HG03378 (cell line): Measurements from ENCODE around the gene ADAMTS2.

ENCODE experiments used
- ATAC-seq: cut with Tn5 transposase; IDR thresholded peaks from one replicate; pipeline ENCODE4 v1.9.1; 2021; ENCODE audit warnings: mild to moderate bottlenecking, moderate library complexity; ENCODE audit not compliant: unreplicated experiment

Gene ADAMTS2

DNA sequence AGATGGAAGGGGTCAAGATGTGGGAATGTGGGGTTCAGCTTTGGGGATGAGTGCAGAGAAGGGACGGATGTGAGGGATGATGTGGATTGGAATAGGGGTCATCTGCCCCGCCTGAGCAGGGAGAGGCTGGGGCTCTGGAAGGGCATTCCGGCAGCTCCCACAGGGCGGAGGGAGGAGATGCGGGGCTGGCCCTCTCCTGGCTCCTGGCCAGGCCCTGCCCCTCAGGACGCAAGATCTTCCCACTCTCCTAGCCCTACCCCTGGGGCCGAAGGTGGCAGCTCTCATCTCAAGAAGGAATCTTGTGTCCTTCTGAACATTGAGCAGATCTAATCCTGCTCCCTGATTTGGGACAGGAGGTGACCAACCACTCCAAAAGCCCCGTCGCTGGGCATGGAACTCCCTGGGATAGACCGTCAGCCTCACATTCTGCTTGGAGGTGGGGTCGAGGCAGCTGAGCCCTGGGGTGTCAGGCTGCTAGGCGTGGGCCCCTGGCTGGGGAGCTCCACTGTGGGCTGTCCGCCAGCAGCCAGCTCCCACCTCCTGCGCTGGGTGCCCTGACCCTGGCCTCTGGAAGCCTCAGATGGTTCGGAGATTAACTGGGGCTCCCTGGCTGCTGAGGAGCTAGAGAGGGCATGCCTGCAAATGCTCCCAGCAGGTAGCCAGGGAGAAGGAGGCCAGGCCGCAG is 159.9 kb downstream of the ADAMTS2 start:
- no peak for ATAC-seq

- no peak for ATAC-seq
Observed at GRCh38 chr5:179184521-179185050, 160.7 kb downstream of the ADAMTS2 start.

- no peak for ATAC-seq
Observed at GRCh38 chr5:179183481-179183880, 161.8 kb downstream of the ADAMTS2 start.

DNA sequence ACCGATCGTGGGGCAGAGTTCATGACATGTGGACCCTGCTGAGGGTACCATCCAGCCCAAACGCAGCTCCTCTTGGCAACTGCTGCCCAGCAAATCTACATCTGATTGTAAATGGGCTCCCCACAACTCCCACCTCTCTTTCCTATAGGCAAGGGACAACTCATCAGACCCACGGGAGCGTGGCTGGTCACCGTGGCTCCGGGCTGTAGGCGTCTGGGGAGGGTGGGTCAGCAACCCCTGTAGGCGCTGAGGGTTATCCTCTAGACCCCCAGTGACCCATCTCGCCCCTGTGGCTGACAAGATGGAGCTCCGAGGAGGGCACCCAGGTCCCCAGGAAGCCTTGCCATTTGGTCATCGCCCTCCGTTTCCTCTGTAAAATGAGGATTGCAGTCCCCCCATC is 162.7 kb downstream of the ADAMTS2 start:
- no peak for ATAC-seq

DNA sequence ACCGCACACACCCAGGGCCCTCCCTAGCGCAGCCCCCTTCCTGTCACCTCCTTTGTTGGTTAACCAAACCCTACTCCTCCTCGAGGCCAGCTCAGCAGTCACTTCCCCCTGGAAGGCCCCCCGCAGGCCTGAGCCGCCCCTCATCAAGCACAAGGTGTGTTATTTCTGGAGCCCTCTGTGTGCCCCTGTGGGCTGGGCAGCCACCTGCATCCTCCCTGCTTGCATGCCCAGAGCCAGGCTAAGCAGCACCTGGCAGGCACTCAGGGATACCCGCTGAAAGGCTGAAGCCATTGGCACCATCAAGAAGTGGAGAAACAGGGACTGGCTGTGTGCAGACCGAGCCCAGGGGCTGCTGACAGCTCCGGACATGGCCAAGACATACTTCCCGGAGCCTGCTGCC is 163.3 kb downstream of the ADAMTS2 start:
- no peak for ATAC-seq

GRCh38 chr5:179180921-179181645 is 164.2 kb downstream of the ADAMTS2 start:
- ATAC-seq, result no peak

DNA sequence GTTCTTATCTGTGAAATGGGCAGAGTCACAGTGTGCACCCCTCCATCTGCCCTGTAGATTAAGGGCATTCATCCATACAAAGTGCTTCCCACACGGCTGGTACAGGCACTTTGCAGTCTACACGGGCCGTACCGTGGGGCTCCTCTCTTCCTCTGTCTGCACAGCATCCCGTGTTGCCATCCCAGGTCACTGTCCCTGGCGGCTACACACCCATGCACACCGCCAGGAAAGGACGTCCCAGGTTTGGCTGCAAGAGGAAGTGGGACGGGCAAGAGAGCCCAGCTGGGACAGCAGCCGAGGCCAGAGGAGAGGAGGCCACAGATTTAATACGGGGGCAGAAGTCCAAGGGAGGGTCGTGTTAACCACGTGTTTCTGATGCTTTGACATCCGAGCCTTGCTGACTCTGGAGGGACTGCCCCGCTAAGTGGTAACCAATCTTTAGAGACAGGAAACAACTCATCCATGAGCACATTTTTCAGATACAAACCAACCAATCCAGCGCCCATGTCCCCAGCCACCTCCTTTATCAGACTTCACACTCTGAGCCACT is 165.1 kb downstream of the ADAMTS2 start:
- no peak for ATAC-seq

DNA sequence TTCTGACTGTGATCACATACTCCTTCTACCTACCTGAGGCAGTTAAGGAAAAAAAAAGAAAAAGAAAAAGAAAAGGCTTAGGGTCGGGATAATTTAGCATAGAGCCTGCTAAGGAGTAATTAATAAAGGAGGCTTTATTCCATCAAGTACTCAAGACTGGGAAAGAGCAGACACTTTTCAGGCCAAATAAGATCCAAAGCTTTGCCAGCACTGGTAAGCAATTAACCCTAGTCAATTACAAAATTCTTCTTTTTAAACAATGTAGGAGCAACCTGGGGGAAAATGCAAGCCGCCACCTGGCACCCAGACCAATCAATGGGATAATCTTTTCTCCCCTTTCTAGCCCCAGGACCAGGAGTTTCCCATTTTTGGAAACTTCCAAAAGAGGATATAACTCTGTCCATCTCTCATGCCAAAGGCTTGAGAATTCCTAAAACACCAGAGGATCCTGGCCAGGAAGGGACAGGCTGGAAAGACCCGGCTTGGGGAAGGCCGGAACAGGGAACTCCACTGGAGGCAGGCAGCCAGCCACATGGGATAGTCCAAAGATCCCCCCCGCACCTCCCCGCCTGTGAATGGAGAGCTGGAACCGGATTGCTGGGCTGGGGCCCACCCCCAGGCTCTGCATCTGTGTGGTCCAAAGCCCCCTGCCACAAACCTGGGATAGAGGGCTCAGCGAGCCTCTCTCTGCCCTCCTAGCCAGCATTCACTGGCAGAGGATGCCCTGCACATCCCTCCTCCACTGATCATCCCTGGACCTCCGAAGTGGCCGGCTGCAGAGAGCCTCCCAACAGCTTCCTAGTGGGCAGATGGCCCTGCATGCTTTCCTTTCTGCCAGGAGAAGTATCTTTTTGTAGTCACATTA is 167.3 kb downstream of the ADAMTS2 start:
- no peak for ATAC-seq

DNA sequence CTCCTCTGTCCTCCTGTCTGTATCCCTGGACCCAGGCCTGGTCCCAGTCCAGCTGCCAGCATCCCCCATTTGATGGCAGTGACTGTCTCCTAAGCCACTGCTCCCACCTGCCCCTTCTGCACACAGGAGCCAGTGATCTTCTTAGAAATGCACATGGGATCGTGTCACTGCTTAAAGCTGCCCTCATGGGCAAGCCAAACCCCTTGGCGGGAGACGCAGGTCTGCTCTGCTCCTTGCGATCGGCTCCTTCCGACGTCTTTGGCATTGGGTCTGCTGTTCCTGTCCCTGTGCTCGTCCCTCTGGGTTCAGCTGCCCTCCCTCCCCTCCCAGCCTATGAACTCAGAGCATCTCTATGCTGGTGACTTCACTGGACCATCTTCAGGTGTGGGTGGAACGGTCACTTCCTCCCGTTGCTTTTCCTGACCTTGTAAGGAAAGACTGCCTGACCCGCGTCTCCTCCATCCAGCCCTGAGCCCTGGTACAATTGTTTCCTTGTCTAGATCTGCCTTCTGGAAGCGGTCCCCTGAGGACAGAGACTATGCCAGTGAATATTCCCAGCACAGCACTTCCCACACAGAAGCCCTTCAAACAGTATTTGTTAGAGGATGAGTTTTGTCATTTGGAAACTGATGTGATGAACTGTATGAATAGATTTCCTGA is 168.6 kb downstream of the ADAMTS2 start:
- no peak for ATAC-seq

GRCh38 chr5:179176166-179176565 is 169.1 kb downstream of the ADAMTS2 start:
- no peak for ATAC-seq

DNA sequence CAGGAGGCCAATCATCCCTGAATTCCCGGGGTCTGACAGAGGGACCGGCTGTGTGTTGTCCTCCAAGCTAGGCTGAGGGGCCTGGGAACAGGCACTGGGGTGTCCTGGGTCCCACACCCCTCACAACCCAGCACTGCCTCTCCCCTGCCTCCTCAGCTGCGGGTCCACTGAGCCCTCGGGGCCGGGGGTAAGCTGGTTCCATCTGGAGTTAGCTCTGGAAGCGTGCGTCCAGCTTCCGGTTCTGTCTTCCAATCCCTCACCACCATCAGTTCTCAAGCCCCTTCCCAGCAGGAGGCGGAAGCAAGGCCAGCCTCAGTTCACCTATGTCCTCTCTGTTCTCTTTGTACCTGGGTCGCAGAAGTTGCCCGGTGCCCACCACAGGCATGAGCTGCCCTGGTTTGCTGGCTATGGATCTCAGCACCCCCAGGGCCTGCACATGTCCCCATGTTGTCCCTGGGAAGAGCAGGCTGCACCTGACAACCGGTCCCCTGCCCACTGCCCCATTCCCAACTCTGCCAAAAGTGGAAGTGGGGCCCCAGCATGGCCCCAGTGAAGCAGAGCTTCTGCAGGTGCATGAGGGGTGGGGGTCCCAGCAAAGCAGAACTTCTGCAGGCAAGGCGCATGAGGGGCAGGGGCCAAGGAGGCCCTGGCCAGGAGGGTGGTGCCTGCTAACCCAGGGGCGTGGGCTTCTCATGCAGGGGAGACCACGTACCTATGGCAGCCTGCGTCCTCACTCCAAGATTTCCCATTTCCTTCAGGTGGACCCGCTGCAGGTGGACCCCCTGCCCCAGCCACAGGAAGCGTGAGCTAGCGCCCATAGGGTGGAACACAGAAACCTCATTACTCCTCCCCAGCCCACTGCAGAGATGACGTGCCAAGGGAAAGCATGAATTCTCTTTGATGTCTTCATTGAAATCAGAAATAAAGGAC is 173.2 kb downstream of the ADAMTS2 start:
- ATAC-seq, result no peak

DNA sequence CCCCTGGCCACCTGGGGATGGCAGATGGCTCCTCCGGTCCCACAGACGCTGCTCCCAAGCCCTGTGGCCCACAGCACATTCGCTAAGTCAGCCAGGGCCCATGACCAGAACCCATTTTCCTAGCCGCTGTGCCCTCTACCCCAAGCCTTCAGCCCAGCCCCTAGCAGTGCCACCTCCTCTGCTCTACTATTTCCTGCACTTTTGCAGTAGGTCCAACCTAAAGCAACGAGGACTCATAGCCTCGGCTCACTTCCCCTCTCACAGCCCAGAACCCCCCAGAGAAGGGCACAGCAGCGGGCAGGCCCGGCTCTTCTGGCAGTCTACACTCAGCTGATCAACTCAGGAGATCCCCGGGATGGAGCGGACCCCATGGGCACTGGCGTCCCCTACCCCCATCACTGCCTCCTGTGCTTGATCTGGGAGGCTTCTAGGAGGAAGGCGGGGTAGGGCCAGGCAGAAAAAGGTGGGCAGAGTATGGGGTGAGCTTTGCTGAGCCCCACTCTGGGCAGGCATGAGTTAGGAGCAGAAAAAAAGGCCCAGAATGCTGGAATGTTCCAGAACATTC is 173.9 kb downstream of the ADAMTS2 start:
- no peak for ATAC-seq

GRCh38 chr5:179170606-179171005 is 174.7 kb downstream of the ADAMTS2 start:
- ATAC-seq, result no peak

- no peak for ATAC-seq
Observed at GRCh38 chr5:179169836-179170235, 175.4 kb downstream of the ADAMTS2 start.

GRCh38 chr5:179168664-179169063 is 176.6 kb downstream of the ADAMTS2 start:
- no peak for ATAC-seq

- ATAC-seq, result no peak
Observed at GRCh38 chr5:179167871-179168451, 177.3 kb downstream of the ADAMTS2 start.

DNA sequence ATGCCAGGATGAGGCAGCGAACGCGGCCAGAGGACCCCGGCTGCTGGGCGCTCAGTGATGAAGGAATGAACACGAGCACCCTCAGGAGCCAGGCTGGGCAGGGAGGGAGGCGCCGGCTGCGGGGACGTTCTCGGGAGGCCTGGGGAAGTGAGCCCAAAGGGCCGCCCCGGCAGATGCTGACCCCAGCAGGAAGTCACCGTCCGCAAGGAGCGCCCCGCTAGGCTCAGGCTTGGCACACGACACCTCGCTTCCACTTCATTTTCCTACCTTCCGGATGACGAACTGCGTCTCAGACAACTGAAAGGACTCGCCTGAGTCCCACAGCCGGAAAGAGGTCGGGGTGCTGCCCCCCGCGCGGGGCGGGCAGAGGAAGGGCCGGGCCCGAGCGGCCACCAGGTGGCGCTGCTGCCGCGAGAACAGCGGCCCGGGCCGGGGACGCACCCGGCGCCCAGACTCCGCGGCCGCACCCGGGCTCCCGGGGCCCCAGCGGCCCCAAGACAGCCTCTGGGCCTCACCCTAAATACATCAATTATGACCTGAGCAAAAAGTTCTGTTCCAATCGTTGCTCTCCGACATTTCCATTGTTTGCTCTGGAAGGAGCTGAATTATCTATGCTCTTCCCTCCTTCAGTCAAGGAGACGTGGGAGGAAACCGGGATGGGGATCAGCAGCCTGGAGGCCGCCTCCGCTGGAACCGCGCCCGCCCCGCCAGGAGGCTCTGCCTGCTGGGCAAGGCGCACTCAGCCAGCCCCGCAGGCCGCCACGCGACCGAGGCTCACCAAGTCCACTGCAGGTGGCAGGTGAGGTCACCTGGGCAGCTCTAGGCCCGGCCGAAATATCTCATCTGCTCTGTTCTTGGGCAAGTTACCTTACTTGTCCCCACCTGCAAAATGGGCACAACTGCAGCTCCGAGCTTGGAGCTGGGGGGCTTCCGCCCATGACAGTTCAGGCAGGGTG is 178.1 kb downstream of the ADAMTS2 start:
- no peak for ATAC-seq
